NT2/D1 (cell line): ENCODE data around the gene TNS1.

Experiments
- SUZ12 ChIP-seq: IDR thresholded peaks from 2 replicates; pipeline ENCODE4 v1.6.1; 2011; ENCODE audit not compliant: insufficient read length, insufficient read depth; ENCODE audit errors: extremely low read depth
- YY1 ChIP-seq: IDR thresholded peaks from 2 replicates; pipeline ENCODE4 v1.6.1; 2011; ENCODE audit not compliant: insufficient read length, insufficient read depth
- ZNF274 ChIP-seq: IDR thresholded peaks from 2 replicates; pipeline ENCODE4 v1.6.1; 2011; ENCODE audit warnings: mild to moderate bottlenecking, low read depth, low read length

- TF ChIP-seq YY1 (no peak), SUZ12 (no peak), ZNF274 (no peak)
These were observed 104.7 kb downstream of the TNS1 start for GRCh38 chr2:217897816-217898806.
